Measurements from ENCODE around the gene ZNF609.

ZNF609 gene

GRCh38 chr15:64705006-64705405 lies 244.6 kb downstream of the ZNF609 start:
- no peak for DNase-seq (ENCODE audit: low read depth)
- no peak overlapping the region for H3K4me3 ChIP-seq (ENCODE audit: control insufficient read depth, low read depth, low read length)
- no peak for TF ChIP-seq CTCF (conservative IDR thresholded peaks at IDR 0.05; ENCODE audit: control insufficient read depth, insufficient read depth, low read depth, low read length)

GRCh38 chr15:64706011-64706911 lies 245.9 kb downstream of the ZNF609 start:
- no peak for DNase-seq (ENCODE audit: low read depth)
- H3K4me3 ChIP-seq (ENCODE audit: control insufficient read depth, low read depth, low read length) = no peak overlapping the region
- no peak for TF ChIP-seq CTCF (conservative IDR thresholded peaks at IDR 0.05; ENCODE audit: control insufficient read depth, insufficient read depth, low read depth, low read length)

DNA sequence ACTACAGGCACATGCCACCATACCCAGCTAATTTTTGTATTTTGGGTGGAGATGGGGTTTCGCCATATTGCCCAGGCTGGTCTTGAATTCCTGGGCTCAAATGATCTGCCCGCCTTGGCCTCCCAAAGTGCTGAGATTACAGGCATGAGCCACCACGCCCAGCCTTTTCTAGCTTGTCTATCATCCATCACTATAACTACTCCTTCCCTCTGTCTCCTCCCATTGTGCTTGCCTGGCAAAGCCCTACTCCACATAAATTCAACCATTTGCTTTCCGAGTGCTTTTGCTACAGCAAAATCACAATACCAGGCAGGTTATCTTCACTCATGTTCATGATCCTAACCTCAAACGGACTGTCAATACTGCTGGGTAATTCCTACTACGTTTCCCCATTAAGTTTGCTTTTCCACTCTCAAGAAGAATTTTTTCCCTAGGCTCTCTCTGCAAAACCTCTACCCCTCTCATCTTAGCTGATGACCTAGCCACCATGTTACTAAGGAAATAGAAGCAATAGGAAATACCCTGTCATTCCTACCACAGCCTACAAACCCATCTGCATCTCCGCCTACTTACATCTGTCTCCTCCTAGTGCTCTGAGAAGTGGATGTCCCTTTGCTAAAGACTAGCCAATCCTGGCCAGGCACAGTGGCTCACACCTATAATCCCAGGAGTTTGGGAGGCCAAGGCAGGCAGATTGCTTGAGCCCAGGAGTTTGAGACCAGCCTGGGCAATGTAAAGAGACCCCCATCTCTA lies 250.5 kb downstream of the ZNF609 start:
- no peak for TF ChIP-seq CTCF (conservative IDR thresholded peaks at IDR 0.05; ENCODE audit: control insufficient read depth, insufficient read depth, low read depth, low read length)
- no peak overlapping the region for H3K4me3 ChIP-seq (ENCODE audit: control insufficient read depth, low read depth, low read length)
- no peak for DNase-seq (ENCODE audit: low read depth)

- no peak for TF ChIP-seq CTCF (conservative IDR thresholded peaks at IDR 0.05; ENCODE audit: control insufficient read depth, insufficient read depth, low read depth, low read length)
- no peak for DNase-seq (ENCODE audit: low read depth)
- H3K4me3 ChIP-seq (ENCODE audit: control insufficient read depth, low read depth, low read length) = no peak overlapping the region
Observed at GRCh38 chr15:64712353-64712752, 252.0 kb downstream of the ZNF609 start.

DNA sequence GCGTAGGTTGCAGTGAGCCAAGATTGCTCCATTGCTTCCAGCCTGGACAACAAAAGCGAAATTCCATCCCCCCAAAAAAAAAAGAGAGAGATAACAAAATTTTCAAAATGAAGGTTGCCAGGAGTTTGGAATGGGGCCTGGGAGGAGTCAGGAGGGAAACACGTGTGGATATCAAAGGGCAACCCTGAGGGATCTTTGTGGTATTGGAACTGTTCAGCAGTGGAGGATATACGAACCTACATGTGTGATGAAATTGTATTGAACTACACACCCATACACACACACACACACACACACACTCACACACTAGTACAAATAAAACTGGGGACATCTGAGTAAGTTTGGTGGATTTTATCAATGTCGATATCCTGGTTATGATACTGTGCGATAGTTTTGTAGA lies 253.2 kb downstream of the ZNF609 start:
- DNase-seq (ENCODE audit: low read depth) = no peak
- TF ChIP-seq CTCF (conservative IDR thresholded peaks at IDR 0.05; ENCODE audit: control insufficient read depth, insufficient read depth, low read depth, low read length) = no peak
- H3K4me3 ChIP-seq (ENCODE audit: control insufficient read depth, low read depth, low read length) = no peak overlapping the region

GRCh38 chr15:64716452-64716851 lies 256.1 kb downstream of the ZNF609 start:
- no peak overlapping the region for H3K4me3 ChIP-seq (ENCODE audit: control insufficient read depth, low read depth, low read length)
- no peak for TF ChIP-seq CTCF (conservative IDR thresholded peaks at IDR 0.05; ENCODE audit: control insufficient read depth, insufficient read depth, low read depth, low read length)
- no peak for DNase-seq (ENCODE audit: low read depth)

Data from fibroblast of mammary gland (primary cell).